Suppressor macrophage treated with lipopolysaccharide for 4 hours (primary cell): ENCODE results near the gene XYLB.
"Not testable (repeated sequence)": the region's sequence is repeated elsewhere in the genome, so short reads cannot be mapped to it uniquely, and the experiment has no call there.

ENCODE experiments used
- DNase-seq: peaks from one replicate; pipeline ENCODE4 v3.0.0-alpha.2; 2020

The XYLB gene

DNA sequence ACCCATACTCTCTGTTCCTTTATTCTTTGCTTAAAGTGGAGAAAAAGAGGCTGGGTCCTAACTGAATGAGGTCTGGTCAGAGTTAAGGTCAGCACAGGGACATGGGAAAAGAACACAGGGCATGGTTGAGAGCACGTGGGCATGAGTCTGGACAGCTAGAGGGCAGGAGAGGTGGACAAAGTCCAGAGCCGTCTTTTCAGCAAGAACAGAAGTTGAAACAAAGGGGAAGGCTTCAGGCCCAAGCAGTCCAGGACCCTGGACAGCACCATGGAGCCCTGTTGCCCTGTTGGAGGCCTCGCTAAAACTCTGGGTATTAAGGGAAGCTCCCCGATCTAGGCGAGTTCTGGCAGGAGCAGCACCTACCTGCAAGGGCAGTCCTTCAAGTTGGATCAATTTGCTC is 50.7 kb downstream of the XYLB start:
- peak; percentile 20 for DNase-seq

DNA sequence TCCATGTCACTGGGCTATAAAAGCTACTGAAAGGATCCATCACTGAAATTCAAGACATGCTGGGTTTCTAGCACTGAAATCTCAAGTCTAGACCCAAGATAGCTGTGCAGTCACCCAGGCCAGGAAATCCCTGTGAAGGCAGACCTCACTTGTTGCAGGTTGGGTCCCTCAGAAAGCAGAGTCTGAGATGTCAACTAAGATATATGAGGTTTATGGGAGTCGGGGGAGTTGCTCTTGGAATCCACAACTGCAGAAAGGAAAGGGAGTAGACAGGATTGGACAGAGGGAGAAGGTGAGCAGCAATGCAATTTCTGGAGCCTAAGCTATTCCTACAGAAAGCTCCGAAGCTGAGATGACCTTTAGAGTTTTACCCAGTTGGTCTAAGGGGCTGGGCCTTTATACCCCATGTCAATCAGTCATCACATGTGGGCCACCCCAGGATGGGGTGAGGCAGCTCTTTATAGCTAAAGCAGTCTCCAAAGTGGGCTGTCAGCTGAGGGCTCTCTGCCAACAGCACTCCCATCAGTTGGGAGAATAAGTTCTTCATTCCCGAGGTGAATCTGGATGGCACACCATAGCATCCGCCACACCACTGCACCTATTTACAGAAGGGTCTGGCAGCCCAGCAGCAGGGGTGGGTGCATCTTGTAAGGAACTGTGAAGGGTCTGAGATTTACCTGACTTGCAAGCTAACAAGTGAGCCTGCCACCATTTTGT is 54.8 kb downstream of the XYLB start:
- no peak for DNase-seq

DNA sequence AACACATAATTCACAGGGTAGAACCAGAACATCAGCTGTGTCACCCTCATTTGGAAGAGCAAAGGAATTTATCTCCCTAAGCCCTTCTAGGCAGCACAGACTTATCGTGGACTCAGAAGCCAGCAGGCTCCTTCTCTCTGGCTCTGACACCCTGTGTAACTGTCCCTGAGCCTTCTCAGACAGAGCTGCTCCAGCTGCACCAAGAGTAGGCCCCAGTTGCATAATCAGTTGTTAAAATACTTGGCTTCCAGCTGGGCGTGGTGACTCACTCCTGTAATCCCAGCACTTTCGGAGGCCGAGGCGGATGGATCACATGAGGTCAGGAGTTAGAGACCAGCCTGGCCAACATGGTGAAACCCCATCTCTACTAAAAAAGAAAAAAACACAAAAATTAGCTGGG is 57.7 kb downstream of the XYLB start:
- no peak for DNase-seq

DNA sequence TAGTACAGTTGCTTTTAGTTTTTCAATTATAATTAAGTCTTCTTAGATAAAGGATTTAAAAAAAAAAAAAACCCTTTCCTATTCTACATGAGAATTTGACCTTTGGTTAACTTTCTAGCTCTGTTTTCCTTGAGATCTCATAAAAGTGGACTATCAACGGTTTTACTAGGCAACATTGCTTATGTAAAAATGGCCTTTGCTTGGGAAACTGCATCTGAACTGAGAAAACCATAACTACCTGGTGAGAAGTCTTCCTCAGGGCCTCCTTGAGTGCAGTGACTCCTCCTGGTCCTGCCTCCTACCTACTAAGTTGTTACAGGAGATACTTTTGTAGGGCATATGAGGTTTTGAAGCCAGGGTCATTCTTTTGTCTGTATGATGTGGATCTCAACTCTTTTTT is 65.0 kb downstream of the XYLB start:
- DNase-seq: no peak

DNA sequence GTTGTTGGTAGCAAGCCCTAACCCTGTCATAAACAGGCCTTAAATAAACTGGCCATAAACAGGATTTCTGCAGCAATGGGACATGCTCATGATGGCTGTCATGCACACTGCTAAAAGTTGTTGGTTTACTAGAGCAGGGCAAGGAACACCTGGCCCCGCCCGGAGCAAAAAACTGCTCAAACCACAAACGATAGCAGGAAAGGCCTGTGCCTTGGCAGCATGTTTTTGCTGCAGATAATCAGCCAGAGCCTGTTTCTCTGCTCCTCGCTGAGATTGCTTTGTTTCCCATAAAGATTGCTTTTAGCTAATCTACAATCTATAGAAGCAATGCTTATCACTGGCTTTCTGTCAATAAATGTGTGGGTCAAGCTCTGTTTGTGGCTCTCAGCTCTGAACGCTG is 74.2 kb downstream of the XYLB start:
- DNase-seq: not testable (repeated sequence)

DNA sequence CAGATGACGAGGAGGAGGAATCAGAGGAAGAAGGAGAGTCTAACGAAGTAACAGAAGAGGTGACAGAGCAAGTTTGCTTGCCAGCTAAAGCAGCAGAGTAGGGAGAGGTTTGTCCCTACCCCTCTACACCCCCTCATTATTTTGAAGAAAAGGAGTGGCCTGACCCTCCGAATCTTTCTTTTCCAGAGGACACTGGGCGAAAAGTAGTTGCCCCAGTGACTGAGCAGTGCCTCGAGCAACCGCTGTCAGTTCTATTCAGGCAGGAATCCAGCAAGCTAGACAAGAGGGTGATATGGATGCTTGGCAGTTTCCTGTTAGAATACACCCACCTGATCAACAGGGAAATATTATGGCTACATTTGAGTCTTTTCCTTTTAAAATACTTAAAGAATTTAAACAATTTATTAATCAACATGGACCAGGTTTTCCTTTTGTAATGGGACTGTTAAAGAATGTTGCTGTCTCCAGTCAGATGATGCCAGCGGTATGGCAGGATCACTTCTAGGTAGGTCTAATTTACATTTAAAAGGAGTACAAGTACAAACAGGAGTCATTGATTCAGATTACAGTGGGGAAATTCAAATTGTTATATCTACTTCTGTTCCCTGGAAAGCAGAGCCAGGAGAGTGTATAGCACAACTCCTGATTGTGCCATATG is 75.2 kb downstream of the XYLB start:
- DNase-seq: no peak

DNA sequence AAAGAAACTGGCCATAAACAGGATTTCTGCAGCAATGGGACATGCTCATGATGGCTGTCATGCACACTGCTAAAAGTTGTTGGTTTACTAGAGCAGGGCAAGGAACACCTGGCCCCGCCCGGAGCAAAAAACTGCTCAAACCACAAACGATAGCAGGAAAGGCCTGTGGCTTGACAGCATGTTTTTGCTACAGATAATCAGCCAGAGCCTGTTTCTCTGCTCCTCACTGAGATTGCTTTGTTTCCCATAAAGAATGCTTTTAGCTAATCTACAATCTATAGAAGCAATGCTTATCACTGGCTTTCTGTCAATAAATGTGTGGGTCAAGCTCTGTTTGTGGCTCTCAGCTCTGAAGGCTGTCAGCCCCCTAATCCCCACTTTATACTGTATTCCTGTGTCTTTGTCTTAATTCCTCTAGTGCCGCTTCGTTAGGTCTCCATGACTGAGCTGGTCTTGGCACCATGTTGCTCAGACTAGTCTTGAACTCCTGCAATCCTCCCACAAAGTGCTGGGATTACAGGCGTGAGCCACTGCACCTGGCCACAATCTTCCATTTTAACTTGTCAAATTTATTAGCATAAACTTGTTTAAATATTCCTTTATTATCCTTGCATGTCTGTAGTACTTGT is 80.3 kb downstream of the XYLB start:
- DNase-seq: not testable (repeated sequence)

DNA sequence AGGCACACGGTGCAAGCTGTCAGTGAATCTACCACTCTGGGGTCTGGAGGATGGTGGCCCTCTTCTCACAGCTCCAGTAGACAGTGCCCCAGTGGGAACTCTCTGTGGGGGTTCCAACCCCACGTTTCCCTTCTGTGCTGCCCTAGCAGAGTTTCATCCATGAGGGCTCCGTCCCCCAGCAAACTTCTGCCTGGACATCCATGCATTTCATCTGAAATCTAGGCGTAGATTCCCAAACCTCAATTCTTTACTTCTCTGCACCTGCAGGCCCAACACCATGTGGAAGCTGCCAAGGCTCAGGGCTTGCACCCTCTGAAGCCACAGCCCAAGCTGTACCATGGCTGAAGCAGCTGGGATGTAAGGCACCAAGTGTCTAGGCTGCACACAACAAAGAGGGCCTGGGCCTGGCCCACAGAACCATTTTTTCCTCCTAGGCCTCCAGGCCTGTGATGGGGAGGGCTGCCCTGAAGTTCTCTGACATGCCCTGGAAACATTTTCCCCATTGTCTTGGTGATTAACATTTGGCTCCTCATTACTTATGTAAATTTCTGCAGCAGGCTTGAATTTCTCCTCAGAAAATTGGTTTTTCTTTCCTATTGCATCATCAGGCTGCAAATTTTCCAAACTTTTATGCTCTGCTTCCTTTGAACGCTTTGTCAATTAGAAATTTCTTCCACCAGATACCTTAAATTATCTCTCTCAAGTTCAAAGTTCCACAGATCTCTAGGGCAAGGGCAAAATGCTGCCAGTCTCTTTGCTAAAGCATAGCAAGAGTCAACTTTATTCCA is 86.5 kb downstream of the XYLB start:
- not testable (repeated sequence) for DNase-seq

DNA sequence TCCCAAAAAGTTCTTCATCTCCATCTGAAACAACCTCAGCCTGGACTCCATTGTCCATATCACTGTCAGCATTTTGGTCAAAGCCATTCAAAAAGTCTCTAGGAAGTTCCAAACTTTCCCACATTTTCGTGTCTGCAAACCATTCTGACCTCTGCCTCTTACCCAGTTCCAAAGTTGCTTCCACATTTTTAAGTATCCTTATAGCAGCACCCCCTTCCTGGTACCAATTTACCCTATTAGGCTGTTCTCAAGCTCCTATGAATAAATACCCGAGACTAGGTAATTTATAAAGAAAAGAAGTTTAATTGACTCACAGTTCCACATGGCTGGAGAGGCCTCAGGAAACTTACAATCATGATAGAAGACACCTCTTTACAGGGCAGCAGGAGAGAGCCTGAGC is 87.1 kb downstream of the XYLB start:
- not testable (repeated sequence) for DNase-seq

DNA sequence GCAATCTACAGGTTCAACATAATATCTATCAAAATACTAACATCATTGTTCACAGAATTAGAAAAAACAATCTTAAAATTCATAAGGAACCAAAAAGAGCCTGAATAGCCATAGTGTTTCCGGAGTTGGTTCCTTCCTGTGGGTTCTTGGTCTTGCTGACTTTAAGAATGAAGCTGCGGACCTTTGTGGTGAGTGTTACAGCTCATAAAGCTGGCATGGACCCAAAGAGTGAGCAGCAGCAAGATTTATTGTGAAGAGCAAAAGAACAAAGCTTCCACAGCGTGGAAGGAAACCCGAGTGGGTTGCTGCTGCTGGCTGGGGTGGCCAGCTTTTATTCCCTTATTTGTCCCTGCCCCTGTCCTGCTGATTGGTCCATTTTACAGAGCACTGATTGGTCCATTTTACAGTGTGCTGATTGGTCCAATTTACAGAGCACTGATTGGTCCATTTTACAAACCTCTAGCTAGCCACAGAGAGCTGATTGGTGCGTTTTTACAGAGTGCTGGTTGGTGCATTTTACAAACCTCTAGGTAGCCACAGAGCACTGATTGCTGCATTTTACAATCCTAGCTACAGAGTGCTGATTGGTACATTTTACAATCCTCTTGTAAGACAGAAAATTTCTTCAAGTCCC is 92.0 kb downstream of the XYLB start:
- DNase-seq: peak; percentile 46

DNA sequence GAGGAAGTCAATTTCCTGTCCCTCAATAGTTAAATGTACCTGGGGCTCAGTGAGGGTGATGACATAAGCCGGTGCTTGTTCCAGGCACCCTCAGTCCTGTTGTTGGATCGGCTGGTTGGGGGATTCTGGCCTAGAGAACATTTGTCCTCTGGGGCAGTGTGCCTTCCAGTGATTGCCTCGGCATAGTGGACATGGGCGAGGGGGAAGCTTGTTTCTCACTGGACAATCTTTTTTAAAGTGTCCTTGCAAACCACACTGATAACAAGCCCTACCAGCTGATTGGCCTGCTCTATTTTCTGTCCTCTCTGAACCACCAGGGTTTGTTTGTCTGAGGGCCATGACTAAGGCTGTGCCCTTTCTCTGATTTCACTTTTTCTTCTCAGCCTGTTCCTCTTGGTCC is 96.6 kb downstream of the XYLB start:
- not testable (repeated sequence) for DNase-seq

DNA sequence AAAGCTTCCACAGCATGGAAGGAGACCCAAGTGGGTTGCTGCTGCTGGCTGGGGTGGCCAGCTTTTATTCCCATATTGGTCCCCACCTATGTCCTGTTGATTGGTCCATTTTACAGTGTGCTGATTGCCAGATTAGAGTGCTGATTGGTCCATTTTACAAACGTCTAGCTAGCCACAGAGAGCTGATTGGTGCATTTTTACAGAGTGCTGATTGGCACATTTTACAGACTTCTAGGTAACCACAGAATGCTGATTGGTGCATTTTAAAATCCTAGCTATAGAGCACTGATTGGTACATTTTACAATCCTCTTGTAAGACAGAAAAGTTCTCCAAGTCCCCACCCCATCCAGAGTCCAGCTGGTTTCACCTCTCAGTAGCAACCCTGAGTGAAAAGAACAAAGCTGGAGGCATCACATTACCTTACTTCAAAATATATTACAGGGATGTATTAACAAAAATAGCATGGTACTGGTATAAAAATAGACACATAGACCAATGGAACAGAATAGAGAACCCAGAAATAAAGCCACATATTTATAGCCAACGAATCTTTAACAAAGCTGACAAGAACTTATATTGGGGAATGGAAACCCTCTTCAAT is 99.6 kb downstream of the XYLB start:
- DNase-seq: no peak

DNA sequence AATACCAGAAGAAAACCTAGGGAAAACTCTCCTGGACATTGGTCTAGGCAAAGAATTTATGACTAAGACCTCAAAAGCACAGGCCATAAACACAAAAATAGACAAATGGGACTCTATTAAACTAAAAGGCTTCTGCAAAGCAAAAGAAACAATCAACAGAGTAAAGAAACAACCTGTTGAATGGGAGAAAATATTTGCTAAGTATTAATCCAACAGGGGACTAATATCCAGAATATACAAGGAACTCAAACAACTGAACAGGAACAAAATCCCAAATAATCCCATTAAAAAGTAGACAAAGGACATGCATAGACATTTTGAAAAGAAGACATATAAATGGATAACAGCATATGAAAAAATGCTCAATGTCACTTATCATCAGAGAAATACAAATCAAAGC is 100.2 kb downstream of the XYLB start:
- DNase-seq: no peak

DNA sequence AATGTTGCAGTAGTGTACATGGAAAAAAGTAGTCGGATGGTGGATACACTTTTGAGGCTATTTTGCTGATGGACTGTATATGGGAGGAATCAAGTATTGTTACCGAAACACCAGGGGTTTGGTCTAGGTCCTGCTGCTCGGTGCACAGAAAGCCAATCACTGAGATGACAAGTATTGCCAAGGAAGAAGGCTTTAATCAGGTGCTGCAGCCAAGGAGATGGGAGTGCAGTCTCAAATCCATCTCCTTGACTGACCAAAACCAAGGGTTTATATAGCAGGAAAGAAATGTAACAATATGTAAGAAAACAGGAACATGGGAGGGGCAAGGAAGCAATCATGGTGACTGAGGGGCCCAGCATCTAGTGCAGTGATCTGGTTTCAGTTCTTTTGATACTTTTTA is 104.3 kb downstream of the XYLB start:
- no peak for DNase-seq

DNA sequence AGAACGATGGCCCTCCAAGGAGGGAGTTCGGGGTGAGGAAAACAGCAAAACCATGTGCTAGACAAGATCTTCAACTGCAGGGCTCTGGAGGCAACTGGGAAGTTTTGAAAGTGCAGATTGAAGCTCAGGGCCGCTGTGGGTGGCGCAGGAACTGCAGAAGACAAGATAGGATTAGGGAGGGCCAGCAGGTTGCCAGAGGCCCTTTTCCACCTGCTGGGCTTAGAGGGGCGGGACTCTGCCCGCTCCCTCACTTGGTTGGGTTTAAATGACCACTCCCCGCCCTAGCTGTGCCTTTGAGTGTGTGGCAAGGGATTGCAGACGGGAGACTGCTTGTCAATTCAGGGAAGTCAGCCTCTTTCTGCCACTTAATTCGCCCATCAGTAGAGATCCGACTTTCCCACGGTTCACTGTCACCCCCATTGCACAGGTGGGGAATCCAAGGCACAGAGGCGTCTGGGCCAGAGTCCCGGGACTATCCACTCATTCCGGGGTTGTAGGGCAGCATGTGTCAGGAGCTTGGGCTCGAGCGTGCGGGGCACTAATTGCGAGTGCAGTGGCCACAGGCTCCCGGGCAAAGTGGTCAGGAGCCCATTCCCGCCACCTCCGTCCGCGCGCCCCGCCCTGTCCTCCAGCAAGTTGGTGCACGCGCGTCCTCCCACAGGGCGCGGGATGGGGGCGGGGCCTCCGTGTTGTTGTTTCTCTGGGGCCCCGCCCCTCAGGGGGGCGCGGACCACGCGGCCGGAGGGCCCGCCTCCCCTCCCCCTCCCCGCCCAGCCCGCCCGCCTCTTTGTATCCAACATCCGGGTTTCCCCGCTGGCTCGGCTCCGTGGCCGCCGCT is 106.7 kb downstream of the XYLB start, which contains the start of gene ACVR2B:
ACVR2B (plus strand) TSS at position 816 of the 838 bp plus-strand sequence. CDS start 433 bp downstream, outside the sequence.
- peak; percentile 83 for DNase-seq

DNA sequence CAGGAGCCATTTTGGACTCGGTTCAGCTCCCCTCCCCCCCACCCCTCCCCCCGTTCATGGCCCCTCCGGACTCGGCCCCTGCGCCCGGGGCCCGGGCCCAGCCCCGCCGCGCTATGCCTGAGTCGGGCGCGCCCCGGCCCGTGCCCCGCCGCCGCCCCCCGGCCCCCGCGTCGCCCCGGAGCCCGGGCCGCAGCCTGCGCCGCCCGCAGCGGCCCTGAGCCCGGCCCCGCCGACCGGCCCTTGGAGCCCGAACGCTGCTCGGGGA is 107.3 kb downstream of the XYLB start:
- no peak for DNase-seq

DNA sequence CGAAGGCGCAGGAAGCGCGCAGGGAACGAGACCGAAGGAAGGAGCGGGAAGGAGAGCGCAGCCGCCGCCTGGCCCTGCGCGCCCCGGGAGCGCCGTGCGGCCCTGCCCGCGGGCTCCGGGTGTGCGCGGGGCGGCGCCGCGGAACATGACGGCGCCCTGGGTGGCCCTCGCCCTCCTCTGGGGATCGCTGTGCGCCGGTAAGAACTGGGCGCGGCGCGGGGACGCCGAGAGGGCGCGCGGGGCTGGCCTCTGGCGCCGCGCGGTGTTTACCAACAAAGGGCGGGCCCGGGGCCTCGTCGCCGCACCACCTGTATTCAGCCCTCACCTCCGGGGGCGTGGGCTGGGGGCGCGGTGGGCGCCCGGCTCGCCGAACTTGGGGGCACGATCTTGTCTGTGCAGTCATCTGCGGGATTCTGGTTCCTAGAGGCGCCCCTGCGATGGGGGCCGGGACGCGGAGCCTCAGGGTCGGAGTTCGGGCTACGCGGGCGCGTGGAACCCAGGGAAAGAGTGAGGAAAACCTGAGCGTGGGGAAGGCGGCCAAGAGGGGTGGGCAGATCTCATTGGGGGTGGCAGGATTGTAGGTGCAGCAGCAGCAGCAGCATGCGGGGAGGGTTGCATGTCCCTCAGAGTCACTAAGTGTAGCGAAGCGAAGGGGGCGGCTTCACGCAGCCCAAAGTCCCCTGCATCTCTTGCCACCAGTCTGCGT is 107.7 kb downstream of the XYLB start:
- peak; percentile 40 for DNase-seq

DNA sequence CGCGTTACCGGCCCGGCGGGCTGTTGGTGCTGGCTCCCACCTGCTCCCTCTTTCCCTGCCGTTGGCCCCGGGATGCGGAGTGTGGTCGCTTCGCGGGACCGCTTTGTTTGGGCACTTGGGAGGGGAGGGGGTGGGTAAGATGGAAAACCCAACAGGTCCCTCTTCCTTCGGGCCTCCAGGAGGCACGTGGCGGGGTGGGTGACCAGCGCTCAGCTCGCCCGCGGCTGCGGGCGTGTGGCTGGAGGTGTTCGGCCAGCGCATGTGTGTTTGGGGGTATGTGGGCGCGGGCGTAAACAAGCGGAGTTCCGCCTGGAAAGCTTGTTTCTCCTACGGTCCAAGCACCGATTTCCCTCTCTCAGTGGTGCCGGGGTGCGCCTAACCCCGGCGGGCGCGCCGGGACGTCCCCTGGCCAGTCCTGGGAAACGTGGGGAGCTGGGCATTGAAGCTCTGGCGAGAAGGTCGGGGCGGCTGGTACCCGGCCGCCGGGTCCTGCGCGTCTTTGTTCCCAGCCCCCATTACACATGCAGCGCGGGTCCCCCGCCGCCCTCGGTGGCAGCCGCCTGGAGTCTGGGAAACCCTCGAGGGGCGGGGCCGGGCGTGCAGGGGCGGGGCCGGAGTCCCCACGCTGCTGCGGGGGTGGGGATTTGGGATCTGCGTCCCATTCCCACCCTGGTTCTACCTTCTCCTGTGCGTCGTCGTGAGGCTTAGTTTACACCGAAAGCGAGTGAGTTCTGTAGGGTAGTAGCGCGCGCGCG is 108.5 kb downstream of the XYLB start:
- peak; percentile 21 for DNase-seq

DNA sequence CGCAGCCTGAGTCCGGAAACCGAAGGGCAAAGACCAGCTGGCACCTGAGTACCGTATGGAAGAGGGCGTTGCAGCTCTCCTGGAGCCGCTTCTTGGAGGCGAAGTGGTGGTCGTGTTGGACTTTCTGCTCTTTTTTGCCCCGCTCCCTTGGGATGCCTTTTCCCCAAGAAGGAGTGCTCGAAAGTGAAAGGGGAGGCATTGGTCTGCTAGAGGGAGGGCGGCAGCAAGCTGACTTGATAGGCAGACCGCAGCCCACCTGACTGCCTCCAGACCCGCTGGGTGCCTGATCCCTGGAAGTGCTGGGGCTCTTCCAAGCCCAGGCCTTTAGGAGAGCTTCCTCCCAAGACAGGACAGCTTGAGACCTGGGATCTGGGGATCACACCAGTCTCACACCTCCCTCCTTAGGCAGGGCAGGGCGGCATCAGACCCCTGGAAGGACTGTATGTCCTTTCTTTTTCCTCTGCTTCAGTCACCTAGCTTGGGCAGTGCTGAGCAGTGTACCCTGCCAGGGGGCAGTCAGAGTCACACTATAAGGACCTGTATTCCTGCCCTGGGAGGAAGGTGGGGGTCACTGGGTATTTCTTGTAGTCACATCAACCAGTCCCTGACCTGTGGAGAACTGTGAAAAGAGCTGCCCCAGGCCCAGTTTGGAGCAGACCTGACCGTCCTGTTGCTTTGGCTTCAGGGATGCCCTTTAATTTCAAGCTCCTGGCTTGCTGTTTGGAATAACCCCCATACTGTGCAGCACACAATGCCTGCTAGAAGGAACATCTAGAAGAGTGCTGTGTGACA is 109.2 kb downstream of the XYLB start:
- peak; percentile 30 for DNase-seq
